Neutrophil (primary cell): ENCODE data around the gene CHTF8.
A peak's percentile ranks its signal among the peaks of the same experiment; 100 is the strongest.

Source experiments
- H3K27ac ChIP-seq: fragments of 200-600 bp; sonication (generic); 2 replicates; pipeline ENCODE4 v1.5.1; 2016; ENCODE audit warnings: mild to moderate bottlenecking, moderate library complexity
- H3K27me3 ChIP-seq: fragments of 200-600 bp; sonication (generic); 2 replicates; pipeline ENCODE4 v1.6.0; 2016; ENCODE audit warnings: mild to moderate bottlenecking
- H3K36me3 ChIP-seq: fragments of 200-600 bp; sonication (generic); 2 replicates; pipeline ENCODE4 v1.5.1; 2017
- H3K4me1 ChIP-seq, 2 experiments: fragments of 200-600 bp in 1 of 2; sonication (generic) in 1 of 2; 1 replicate in 1 of 2; 2 replicates in 1 of 2; pipeline versions ENCODE4 v1.5.1 to v1.6.1; 2013 to 2016; ENCODE audit warnings: low read depth in 1 of 2, low read length in 1 of 2, mild to moderate bottlenecking in 1 of 2, moderate library complexity in 1 of 2; ENCODE audit not compliant: control insufficient read depth in 1 of 2, insufficient read depth in 1 of 2
- H3K4me3 ChIP-seq, 2 experiments: fragments of 200-600 bp in 1 of 2; sonication (generic) in 1 of 2; 1 replicate in 1 of 2; 2 replicates in 1 of 2; pipeline ENCODE4 v1.5.1; 2013 to 2016; ENCODE audit warnings: low read depth in 1 of 2, low read length in 1 of 2, mild to moderate bottlenecking in 1 of 2, moderate library complexity in 1 of 2
- H3K9me3 ChIP-seq: fragments of 200-600 bp; sonication (generic); 2 replicates; pipeline ENCODE4 v1.5.1; 2016
- TF ChIP-seq, protein P1 (sequence below): fragments of 200-600 bp; sonication (generic); IDR thresholded peaks from 2 replicates; pipeline ENCODE4 v1.5.1; 2016; ENCODE audit warnings: antibody characterized with exemption

Gene CHTF8

DNA sequence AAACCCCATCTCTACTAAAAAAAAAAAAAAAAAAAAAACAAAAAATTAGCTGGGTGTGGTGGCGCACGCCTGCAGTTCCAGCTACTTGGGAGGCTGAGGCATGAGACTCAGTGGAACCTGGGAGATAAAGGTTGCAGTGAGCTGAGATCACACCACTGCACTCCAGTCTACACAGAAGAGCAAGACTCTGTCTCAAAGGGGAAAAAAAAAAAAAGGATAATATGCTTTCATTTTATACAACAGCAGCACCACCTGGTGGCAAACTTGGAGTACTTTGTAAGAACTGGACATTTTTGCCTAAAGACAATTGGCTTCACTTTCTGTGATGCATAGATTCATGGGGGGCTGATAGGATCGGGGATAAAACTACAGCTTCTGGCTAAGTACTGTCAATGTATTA, 8.5 kb downstream of the CHTF8 start:
- H3K27ac ChIP-seq: no peak overlapping the region
- peaks cover 23% of the 10 kb centered on the region for H3K36me3 ChIP-seq
- TF ChIP-seq, protein P1, sequence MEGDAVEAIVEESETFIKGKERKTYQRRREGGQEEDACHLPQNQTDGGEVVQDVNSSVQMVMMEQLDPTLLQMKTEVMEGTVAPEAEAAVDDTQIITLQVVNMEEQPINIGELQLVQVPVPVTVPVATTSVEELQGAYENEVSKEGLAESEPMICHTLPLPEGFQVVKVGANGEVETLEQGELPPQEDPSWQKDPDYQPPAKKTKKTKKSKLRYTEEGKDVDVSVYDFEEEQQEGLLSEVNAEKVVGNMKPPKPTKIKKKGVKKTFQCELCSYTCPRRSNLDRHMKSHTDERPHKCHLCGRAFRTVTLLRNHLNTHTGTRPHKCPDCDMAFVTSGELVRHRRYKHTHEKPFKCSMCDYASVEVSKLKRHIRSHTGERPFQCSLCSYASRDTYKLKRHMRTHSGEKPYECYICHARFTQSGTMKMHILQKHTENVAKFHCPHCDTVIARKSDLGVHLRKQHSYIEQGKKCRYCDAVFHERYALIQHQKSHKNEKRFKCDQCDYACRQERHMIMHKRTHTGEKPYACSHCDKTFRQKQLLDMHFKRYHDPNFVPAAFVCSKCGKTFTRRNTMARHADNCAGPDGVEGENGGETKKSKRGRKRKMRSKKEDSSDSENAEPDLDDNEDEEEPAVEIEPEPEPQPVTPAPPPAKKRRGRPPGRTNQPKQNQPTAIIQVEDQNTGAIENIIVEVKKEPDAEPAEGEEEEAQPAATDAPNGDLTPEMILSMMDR: peak; percentile 38
- no peaks in the 10 kb centered on the region for H3K9me3 ChIP-seq
- no peak overlapping the region for H3K4me3 ChIP-seq
- H3K27me3 ChIP-seq: no peaks in the 10 kb centered on the region
- H3K4me1 ChIP-seq: no peaks in the 10 kb centered on the region

DNA sequence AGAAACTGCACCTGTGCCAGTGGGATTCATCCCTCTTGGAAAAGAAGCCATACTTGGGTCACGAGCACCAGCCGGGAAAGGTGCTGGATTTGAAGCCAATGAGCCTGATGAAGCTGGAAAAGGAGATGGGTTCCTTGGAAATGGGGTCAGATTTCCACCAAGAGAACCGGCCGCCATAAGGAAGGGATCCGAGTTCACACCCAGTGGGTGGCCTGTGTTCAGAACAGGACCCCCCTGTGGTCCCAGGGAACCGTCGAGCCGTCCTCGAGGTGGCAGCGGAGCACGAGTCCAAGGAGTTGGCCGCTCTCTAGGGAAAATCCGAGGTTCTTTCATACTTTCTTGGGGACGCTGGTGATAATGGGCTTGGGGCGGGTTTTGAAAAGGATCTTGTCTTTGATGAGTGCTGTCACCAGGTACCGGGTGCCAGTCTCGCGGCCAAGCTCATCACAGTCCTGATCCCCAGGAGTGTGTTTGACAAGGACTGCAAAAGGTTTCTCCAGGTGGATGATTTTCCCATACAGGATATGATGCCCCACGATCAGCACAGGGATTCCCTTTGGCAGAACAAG, 12.2 kb downstream of the CHTF8 start:
- Histone ChIP-seq H3K27ac (no peak overlapping the region), H3K9me3 (no peaks in the 10 kb centered on the region), H3K4me3 (no peak overlapping the region), H3K36me3 (peaks cover 56% of the 10 kb centered on the region), H3K4me1 (no peaks in the 10 kb centered on the region), H3K27me3 (no peaks in the 10 kb centered on the region)
- TF ChIP-seq, protein P1: no peak

DNA sequence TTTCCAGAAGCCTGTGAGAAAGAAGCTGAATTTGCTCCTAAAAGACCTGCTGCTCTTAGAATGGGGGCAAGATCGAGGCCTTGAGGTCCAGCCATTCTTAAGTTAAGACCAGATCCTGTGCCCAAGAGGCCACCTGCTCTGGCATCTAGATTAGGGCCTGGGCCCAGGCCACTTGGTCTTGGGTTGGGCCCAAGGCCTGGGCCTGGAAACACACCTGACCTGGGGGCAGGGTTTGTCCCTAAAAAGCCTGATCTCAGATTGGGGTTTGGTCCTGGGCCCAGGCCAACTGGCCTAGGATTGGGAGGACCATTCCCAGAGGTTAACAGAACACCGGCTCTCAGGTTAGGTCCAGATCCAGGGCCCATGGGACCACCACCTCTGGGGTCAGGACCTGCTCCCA, 12.9 kb downstream of the CHTF8 start:
- Histone ChIP-seq H3K27ac (no peak overlapping the region), H3K9me3 (no peaks in the 10 kb centered on the region), H3K36me3 (peaks cover 63% of the 10 kb centered on the region), H3K4me3 (no peak overlapping the region), H3K4me1 (no peaks in the 10 kb centered on the region), H3K27me3 (no peaks in the 10 kb centered on the region)
- TF ChIP-seq, protein P1: no peak

DNA sequence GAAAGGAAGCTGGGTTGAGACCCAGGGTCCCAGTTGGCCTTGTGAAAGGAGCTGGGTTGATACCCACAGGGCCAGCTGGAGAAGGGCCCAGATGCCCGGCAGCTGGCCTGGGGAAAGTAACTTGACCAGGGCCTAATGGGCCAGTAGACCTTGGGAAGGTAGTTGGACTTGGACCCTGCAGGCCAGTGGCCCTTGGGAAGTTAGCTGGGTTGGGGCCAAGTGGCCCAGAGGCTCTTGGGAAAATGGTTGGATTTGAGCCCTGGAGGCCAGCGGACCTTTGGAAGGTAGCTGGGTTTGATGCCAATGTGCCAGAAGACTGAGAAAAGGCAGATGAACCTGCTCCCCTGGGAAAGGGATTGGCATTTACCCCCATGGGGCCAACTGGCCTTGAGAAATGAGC, 13.4 kb downstream of the CHTF8 start:
- Histone ChIP-seq H3K36me3 (peaks cover 68% of the 10 kb centered on the region), H3K4me1 (no peaks in the 10 kb centered on the region), H3K27me3 (no peaks in the 10 kb centered on the region), H3K4me3 (no peak overlapping the region), H3K27ac (no peak overlapping the region), H3K9me3 (no peaks in the 10 kb centered on the region)
- TF ChIP-seq, protein P1: no peak

DNA sequence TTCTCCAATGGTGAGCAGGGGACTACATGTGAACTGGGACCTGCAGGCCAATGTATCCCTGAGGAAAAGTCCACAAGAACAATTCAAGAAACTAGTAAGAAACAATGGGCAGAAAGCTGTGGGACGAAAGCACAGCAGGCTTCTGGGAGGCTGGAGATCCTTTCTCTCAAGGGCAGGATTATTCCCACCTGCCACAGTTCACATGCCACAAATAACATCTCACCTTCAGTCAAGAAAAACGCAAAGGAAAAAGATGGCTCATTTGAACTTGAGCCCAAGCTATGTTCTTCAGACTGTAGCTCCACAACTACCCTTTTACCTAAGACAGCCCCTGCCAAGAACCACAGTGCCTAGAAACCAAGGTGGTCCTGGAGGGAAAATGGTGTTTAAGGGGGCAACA, 13.9 kb downstream of the CHTF8 start:
- Histone ChIP-seq H3K36me3 (peaks cover 70% of the 10 kb centered on the region), H3K27ac (no peak overlapping the region)
- TF ChIP-seq, protein P1: no peak

DNA sequence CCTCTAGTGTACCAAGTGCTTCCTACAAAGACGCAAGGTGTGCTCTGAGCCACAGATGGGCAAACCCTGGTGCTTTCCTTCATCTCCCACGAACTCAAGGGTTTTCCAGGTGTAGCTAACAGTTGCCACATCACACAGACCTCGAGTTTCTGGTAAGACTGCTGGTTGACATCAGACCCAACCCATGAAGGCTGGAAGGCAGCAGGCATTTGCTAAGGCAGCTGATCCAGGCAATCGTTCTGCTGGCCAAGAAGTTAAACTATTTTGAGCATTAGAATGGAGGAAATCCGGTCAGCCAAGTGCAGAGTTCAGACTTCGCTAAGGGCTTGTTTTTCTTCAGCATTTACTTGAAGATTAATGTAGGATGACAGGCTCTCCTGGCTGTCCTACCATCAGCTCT, 15.5 kb downstream of the CHTF8 start:
- H3K36me3 ChIP-seq: peaks cover 70% of the 10 kb centered on the region
- TF ChIP-seq, protein P1: no peak
- no peak overlapping the region for H3K4me3 ChIP-seq
- no peak overlapping the region for H3K27ac ChIP-seq
- no peaks in the 10 kb centered on the region for H3K9me3 ChIP-seq
- no peaks in the 10 kb centered on the region for H3K27me3 ChIP-seq
- H3K4me1 ChIP-seq: no peaks in the 10 kb centered on the region

More for the DNA sequence above, 13.9 kb downstream of the CHTF8 start:
- no peaks in the 10 kb centered on the region for H3K27me3 ChIP-seq
- no peaks in the 10 kb centered on the region for H3K9me3 ChIP-seq
- no peaks in the 10 kb centered on the region for H3K4me1 ChIP-seq
- no peak overlapping the region for H3K4me3 ChIP-seq
